DND-41 (cell line): ENCODE data around the gene CFAP100.

Experiments used
- ATAC-seq: fragments of 200-7000 bp; cut with Tn5 transposase; 3 replicates; pipeline ENCODE4 v1.9.1; 2021; ENCODE audit warnings: low read depth; ENCODE audit not compliant: insufficient read depth
- DNase-seq: peaks from one replicate; pipeline ENCODE4 v3.0.0-alpha.2; 2020
- H2AFZ ChIP-seq: 2 replicates; pipeline ENCODE4 v1.6.0; 2012; ENCODE audit warnings: low read depth, low read length
- H3K27ac ChIP-seq: 2 replicates; pipeline ENCODE4 v1.5.1; 2012; ENCODE audit warnings: low read length, inconsistent platforms
- H3K27me3 ChIP-seq: fragments of 200-600 bp; sonication (generic); 2 replicates; pipeline ENCODE4 v1.6.0; 2012; ENCODE audit warnings: low read length, mild to moderate bottlenecking, inconsistent platforms; ENCODE audit not compliant: insufficient read depth, poor library complexity
- H3K36me3 ChIP-seq: 2 replicates; pipeline ENCODE4 v1.5.1; 2012; ENCODE audit warnings: low read length, inconsistent platforms; ENCODE audit not compliant: insufficient read depth
- H3K4me1 ChIP-seq: 2 replicates; pipeline ENCODE4 v1.5.1; 2012; ENCODE audit warnings: mild to moderate bottlenecking, low read length; ENCODE audit not compliant: insufficient read depth
- H3K4me2 ChIP-seq: 2 replicates; pipeline ENCODE4 v1.6.0; 2012; ENCODE audit warnings: mild to moderate bottlenecking, moderate library complexity, low read length, inconsistent platforms; ENCODE audit not compliant: insufficient read depth
- H3K4me3 ChIP-seq, 2 experiments: fragments of 200-600 bp in 1 of 2; shearing (Covaris generic) in 1 of 2; 2 replicates each; pipeline ENCODE4 v1.5.1; 2012 to 2016; ENCODE audit warnings: inconsistent platforms in 2 of 2, low read length in 2 of 2, mild to moderate bottlenecking in 2 of 2, low read depth in 1 of 2, moderate library complexity in 1 of 2
- H3K79me2 ChIP-seq: 2 replicates; pipeline ENCODE4 v1.6.0; 2012; ENCODE audit warnings: low read length, inconsistent platforms; ENCODE audit not compliant: insufficient read depth
- H3K9ac ChIP-seq: 2 replicates; pipeline ENCODE4 v1.6.0; 2012; ENCODE audit warnings: low read depth, mild to moderate bottlenecking, inconsistent platforms, low read length, moderate library complexity
- H3K9me3 ChIP-seq: 2 replicates; pipeline ENCODE4 v1.5.1; 2012; ENCODE audit warnings: low read length, moderate library complexity, mild to moderate bottlenecking, inconsistent platforms; ENCODE audit not compliant: insufficient read depth, severe bottlenecking
- H4K20me1 ChIP-seq: 2 replicates; pipeline ENCODE4 v1.6.0; 2012; ENCODE audit warnings: low read length; ENCODE audit not compliant: insufficient read depth
- CTCF ChIP-seq: IDR thresholded peaks from 2 replicates; pipeline ENCODE4 v1.5.1; 2012; ENCODE audit warnings: borderline replicate concordance, low read length, moderate library complexity, mild to moderate bottlenecking; ENCODE audit not compliant: poor library complexity, severe bottlenecking; ENCODE audit errors: extremely low read depth
- EZH2 ChIP-seq: IDR thresholded peaks from 3 replicates; pipeline ENCODE4 v1.6.1; 2012; ENCODE audit warnings: borderline replicate concordance, low read depth, mild to moderate bottlenecking, moderate library complexity, low read length, inconsistent platforms; ENCODE audit not compliant: severe bottlenecking

CFAP100 gene

GRCh38 chr3:126477061-126477380, 82.3 kb downstream of the CFAP100 start:
- Histone ChIP-seq H3K9me3 (no peaks in the 10 kb centered on the region), H3K4me2 (no peak overlapping the region)
- no peak for TF ChIP-seq EZH2
- no peak for TF ChIP-seq CTCF

DNA sequence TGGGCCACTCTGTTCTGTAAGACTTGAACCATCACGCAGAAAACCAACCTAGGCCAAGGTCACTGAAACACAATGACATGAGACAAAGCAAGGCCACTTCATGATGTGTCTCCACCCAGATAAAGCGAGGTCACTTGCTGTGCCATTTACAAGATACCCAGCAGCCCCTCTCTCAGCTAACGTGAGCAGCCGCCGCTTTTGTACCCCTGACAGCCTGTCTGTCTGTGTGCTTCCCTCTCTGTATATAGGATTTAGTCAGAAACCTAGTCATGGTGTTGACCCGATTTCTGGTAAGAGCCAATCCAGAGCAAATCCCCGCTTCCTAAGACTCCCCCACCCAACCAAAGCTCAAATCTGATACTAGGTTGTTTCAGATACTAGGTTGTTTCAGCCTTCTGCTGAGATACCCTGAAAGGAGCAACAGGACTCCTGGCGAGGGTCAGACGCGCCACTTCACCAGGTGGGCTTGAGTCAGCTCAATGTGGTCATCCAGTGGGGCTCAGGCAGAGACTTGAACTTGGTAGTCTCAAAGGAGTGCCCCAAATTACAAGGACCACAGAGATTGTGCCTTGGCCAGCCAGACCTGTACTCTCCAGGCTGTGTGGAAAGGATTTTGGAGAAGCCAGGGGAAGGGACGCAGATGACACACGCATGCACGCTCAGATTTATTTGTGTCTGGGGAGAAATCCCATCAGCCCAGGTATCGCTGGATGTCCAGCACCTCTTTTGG, 84.0 kb downstream of the CFAP100 start:
- H3K36me3 ChIP-seq, result peaks cover 10% of the 10 kb centered on the region; the same call in 1 of the 2 replicates
- H3K79me2 ChIP-seq, result peaks cover 17% of the 10 kb centered on the region
- H3K9me3 ChIP-seq, result no peaks in the 10 kb centered on the region
- H4K20me1 ChIP-seq, result peaks cover 13% of the 10 kb centered on the region
- H2AFZ ChIP-seq, result no peak overlapping the region
- no peak overlapping the region for H3K9ac ChIP-seq
- no peak for ATAC-seq
- DNase-seq, result no peak
- no peak for TF ChIP-seq CTCF
- no peak for TF ChIP-seq EZH2
- H3K27ac ChIP-seq, result no peak overlapping the region
- H3K27me3 ChIP-seq, result no peaks in the 10 kb centered on the region
- H3K4me1 ChIP-seq, result peaks cover 18% of the 10 kb centered on the region
- H3K4me2 ChIP-seq, result no peak overlapping the region
- no peak overlapping the region for H3K4me3 ChIP-seq

More at GRCh38 chr3:126477061-126477380, 82.3 kb downstream of the CFAP100 start:
- Histone ChIP-seq H3K27me3 (no peaks in the 10 kb centered on the region), H3K27ac (no peak overlapping the region), H3K4me3 (no peak overlapping the region), H4K20me1 (peaks cover 30% of the 10 kb centered on the region), H3K79me2 (peaks cover 34% of the 10 kb centered on the region), H3K36me3 (peaks cover 25% of the 10 kb centered on the region), H3K9ac (no peak overlapping the region), H3K4me1 (peaks cover 36% of the 10 kb centered on the region), H2AFZ (no peak overlapping the region)
- DNase-seq (no peak), ATAC-seq (no peak)

- no peak for DNase-seq
- no peak for ATAC-seq
- Histone ChIP-seq H3K4me3 (no peak overlapping the region), H3K4me2 (no peak overlapping the region), H3K36me3 (peaks cover 5% of the 10 kb centered on the region; the same call in 1 of the 2 replicates), H3K4me1 (peaks cover 10% of the 10 kb centered on the region), H3K27me3 (no peaks in the 10 kb centered on the region), H2AFZ (no peak overlapping the region), H3K9ac (no peak overlapping the region), H3K9me3 (no peaks in the 10 kb centered on the region), H3K79me2 (peaks cover 9% of the 10 kb centered on the region), H4K20me1 (peaks cover 5% of the 10 kb centered on the region), H3K27ac (no peak overlapping the region)
- no peak for TF ChIP-seq CTCF
- TF ChIP-seq EZH2, result no peak
Observed at GRCh38 chr3:126479642-126480041, 84.9 kb downstream of the CFAP100 start.
